Measurements from ENCODE around the gene SORCS3.
A peak's percentile ranks its signal among the peaks of the same experiment; 100 is the strongest.

The SORCS3 gene

DNA sequence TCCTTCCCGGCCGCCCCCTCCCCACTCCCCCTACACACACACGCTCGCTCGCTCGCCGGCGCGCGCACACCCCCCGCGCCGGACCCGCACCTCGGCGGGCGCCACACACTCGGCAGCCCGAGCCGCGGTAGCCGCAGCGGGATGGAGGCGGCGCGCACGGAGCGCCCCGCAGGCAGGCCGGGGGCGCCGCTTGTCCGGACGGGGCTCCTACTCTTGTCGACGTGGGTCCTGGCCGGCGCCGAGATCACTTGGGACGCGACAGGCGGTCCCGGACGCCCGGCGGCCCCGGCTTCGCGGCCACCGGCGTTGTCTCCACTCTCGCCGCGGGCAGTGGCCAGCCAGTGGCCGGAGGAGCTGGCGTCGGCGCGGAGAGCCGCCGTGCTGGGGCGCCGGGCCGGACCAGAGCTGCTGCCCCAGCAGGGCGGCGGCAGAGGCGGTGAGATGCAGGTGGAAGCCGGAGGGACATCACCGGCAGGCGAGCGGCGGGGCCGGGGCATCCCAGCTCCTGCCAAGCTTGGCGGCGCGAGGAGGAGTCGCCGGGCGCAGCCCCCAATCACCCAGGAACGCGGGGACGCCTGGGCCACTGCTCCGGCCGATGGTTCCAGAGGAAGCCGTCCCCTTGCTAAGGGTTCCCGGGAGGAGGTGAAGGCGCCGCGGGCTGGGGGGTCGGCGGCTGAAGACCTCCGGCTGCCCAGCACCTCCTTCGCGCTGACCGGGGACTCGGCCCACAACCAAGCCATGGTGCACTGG is at the start of gene SORCS3:
Gene SORCS3 (plus strand): TSS at position 104 of the 750 bp plus-strand sequence.
- no peak for DNase-seq (ENCODE audit: low spot score)

DNA sequence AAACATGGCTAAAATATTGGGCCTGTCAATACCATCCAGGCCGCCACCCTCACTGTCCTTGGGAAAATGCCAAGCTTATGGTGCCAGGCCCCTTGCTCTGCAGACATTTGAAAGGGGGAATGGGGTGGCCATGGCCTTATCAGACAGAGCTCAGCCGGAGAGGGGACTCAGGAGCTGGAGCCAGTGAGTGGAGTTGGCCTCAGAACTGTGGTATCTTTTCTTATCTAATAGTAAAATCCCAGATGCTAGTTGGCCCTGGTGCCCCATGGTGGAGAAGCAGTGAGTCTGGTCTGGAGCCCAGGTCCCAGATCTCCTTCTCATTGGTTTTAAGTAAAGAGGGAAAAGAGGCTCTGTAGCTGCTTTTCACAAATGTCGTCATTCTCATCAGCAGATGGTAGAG is 49.6 kb upstream of the SORCS3 start:
- DNase-seq (ENCODE audit: low spot score), result no peak

DNA sequence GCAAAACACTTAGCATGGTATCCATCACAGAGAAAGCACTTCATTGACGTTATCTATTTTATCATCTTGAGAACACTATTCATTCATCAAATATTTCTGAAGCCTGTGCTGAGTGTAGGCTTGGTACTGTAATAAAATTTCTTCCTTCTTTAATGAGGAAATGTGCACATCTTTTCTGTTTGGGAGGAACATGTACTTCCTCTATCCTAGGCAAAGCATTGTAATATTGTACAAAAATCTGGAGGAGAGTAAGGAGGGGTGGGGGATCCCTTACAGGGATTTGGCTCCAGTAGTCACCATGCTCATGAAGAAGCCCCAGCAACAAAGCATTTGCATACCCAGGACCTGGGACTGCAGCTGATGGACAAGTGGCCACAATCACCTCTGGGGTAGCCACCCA is 39.9 kb upstream of the SORCS3 start:
- no peak for DNase-seq (ENCODE audit: low spot score)

DNA sequence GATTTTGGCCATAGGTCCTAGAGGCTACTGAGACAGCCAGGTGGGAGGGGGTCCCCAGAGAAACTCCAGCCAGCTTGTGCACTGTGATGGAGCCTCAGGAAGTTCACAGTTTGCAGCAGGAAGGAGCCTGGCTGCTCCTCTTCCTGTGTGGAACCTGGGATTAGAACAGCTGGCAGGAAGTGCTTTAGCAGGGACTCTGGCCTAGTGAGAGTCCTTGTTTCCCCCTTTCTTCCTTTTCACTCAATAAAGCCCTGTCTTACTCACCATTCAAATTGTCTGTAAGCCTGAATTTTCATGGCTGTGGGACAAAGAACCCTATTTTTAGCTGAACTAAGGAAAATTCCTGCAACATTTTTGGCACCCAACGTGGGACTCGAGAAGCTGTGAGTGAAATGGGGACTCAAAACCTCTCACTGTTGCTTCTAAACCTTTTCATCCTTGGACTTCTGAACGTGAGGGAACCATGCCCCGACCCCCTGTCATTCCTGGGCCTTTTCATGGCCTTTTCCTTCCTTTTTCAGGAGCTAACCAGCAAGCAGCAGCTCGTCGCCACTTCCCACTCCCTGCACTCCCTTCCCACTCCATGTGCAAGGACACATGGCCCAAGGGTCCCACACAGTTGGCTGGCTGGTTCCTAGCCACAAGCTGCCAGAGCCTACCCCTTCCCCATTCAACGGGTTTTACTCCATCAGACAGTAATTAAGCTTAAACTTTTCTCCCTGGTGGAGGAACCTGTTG is 32.8 kb upstream of the SORCS3 start:
- no peak for DNase-seq (ENCODE audit: low spot score)

DNA sequence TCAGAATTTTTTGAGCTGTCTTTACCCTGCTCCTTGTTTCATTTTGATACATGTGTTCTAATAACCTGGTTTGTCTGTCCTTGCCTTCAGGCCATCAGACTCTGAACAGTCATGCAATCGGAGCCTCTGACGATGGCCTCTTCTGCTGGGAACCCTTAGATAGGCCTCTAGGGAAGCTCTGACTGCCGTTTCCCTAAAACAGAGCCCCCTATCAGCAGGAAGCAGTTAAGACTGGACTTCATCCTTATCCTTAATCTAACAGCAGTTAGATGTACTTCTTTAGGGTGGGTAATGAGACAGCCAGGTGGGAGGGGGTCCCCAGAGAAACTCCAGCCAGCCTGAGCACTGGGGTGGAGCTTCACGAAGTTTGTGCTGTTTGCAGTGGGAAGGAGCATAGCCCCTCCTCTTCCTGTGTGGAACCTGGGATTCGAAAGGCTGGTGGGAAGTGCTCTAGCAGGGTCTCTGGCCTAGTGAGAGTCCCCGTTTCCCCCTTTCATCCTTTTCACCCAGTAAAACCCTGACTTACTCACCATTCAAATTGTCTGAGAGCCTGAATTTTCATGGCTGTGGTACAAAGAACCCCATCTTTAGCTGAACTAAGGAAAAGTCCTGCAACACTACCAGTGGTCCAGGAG is 28.4 kb upstream of the SORCS3 start:
- no peak for DNase-seq (ENCODE audit: low spot score)

DNA sequence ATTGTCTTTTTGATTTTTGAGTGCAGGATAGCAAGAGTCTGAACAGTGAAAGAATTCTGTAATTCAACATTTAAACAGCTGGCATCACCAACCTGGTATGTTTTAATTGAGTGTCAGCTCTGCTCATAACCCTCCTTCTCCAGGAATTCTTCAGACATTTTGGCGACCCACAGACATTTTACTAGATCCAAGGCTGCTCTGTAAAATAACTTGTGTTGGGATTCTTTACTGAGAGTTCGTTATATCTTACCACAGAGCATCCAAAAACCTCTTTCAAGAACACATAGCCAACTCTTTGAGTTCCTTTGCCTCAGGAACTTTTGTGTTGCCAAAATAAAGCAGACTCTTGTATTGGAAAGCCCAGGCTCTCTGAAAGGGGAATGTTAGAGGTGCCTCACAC is 27.7 kb upstream of the SORCS3 start:
- DNase-seq (ENCODE audit: low spot score), result no peak

DNA sequence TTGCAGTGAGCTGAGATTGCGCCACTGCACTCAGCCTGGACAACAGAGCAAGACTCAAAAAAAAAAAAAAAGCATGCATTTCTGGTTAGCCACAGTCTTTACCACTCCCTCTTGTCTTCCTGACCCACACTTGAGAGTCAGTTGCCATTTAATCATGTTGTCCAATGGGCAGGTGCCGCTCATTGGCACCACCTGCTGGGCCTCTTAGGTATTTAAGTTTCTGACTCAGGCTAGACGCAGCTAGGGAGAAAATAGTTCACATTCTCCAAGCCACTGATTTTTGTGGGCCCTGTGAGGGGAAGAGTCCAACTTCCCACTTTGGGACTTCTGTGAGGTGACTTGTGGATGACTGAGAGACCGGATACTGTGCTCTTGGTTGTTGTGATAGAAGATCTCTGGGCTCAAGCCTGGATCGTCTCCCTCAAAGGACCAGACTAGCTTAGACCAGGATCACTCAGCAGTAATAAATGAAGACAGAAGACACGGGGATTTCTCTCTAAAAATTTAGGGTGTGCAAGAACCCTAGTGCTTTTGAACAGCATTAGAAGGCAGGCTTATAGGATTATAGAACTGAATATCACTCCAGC is 26.8 kb upstream of the SORCS3 start:
- DNase-seq (ENCODE audit: low spot score), result no peak

DNA sequence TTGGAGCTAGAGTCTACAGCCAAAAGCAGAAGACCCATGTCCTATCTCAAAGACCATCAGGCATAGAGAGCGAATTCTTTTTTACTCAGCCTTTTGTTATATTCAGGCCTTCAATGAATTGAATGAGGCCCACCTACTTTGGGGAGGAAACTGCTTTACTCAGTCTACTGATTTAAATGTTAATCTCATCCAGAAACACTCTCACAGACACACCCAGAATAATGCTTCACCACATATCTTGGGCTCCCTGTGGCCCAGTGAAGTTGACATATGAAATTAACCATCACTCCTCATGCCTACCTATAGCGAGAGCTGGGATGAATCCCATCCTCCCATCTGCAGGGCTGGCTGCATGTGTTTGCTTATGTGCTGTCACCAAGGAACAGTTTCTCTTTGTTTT is 26.0 kb upstream of the SORCS3 start:
- DNase-seq (ENCODE audit: low spot score), result no peak

DNA sequence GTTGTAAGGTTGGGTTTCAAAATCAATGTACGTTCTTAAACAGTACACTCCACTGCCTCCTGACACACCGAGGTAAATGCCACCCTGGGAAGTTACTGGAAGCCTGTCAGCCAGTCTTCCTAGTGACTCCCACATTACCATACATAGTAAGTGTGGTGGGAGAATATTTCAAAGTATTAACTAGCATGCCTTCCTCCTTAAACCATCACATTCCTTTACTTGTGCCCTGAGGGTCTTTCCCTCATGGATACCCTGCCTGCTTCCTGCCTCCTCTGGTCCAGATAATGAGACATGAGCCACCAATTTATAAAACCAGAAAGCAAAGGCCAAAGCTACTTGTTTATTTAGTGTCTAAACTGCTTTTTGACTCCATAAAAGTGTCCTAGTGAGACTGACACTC is 23.3 kb upstream of the SORCS3 start:
- no peak for DNase-seq (ENCODE audit: low spot score)

DNA sequence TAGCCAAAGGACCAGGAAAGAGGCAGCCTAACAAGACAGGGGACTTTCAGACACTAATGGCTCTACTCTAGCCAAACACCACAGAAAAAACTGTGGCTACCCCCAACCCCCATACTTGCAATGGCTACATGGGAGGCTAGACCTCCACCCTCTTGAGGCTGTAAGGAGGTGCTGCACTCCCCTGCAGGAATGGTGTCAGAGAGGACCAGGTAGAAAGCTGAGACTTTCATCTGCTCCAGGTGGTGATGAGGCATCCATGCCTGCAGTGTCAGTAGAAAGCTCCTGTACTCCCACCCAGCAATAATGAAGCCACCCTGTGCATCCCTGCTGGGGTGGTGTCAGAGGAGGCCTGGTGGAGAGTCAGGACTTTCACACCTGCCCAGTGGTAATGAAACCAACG is 18.9 kb upstream of the SORCS3 start:
- DNase-seq (ENCODE audit: low spot score), result no peak

DNA sequence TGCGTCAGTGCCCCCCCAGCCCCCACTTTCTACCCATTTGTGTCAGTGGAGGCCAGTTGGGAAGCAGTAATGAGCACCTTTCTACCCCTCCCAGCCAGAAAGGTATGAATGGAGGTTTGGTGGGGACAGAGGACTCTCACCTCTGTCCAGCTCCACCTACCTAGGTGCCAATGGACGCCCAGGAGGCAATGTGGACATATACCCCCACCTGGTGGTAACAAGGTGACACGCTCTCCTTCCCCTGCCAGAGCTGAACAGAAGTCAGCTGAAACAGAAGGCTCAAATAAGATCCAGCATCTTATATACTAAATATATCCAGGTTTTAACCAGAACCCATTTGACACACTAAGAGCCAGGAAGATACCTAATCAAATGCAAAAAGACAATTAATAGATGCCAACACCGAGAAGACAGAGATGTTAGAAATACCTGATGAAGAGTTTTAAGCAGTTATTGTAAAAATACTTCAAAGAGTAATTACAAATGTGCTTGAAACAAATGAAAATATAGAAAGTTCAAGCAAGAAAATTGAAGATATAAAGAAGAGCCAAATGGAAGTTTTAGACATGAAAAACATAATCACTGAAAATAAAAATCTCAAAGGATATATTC is 18.4 kb upstream of the SORCS3 start:
- no peak for DNase-seq (ENCODE audit: low spot score)

DNA sequence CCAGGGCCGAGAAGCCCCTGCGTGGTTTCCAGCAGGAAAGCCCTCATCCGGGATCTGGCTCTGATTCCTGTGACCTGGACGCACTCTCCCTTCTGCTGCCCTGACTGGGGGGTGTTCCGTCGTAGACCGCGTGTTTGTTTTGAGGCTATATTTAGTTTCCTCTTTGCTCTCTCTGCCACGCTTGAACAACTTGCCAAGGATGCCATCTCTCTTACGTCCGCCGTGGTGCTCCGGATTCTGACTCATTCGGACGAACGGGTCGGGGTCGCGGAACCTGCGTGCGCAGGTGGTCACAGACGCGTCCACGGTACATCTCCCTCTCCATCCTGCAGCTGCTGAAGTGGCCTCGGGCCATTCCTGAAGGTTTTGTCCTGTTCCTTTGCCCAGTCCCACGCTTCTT is 10.4 kb upstream of the SORCS3 start:
- no peak for DNase-seq (ENCODE audit: low spot score)

DNA sequence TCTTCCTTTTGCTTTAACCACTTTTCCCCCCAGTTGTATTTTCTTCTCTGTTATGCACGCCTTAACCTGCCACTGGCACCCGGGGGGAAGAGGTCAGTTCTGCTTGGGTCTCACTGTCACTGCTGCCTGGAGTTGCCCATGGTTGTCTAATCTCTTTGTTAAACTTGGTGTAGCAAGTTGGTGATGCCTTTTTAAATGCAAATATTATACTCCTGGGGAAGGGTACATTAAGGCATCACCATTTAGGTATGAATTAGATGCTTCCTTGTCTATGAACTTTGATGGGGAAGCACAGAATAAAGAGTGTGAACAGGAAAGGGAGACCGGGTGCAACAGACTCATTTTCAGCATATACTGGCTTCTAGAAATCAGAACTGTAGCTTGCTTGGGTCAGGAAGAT is 9.1 kb upstream of the SORCS3 start:
- DNase-seq (ENCODE audit: low spot score), result no peak

DNA sequence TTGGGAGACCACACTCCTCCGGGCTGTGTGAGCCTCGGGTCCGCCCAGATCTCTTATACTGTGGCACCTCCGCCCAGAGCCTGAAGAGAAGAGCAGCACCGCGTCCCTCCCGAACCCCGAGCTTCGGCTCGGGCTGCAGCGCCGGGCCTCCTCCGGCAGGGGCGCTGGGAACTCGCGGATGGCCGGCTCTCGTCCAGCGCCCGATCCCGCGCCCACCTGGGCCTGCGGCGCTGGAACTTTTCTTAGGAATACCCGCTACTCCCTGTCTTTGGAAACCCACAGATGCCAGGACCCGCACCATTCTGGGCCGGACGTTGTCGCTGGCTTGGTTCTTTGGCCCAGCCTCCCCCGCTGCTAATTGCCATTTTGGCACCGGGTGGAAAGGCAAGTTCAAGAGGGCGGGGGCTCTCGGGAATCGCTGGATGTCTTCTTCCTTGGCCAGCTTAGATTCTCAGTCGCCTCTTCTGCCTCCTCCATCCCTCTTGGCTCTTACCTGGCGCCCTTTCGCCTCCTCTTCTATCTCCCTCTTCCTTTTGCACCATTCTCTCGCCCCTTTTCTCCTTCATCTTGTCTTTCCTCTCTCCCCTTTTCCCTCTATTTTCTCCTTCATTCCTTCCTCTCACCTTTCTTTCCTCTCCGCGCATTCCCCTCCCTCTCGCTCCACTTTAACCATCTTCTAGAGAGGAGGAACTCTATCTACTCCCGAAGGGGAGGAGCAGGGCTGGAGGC is 2.1 kb upstream of the SORCS3 start:
- no peak for DNase-seq (ENCODE audit: low spot score)

DNA sequence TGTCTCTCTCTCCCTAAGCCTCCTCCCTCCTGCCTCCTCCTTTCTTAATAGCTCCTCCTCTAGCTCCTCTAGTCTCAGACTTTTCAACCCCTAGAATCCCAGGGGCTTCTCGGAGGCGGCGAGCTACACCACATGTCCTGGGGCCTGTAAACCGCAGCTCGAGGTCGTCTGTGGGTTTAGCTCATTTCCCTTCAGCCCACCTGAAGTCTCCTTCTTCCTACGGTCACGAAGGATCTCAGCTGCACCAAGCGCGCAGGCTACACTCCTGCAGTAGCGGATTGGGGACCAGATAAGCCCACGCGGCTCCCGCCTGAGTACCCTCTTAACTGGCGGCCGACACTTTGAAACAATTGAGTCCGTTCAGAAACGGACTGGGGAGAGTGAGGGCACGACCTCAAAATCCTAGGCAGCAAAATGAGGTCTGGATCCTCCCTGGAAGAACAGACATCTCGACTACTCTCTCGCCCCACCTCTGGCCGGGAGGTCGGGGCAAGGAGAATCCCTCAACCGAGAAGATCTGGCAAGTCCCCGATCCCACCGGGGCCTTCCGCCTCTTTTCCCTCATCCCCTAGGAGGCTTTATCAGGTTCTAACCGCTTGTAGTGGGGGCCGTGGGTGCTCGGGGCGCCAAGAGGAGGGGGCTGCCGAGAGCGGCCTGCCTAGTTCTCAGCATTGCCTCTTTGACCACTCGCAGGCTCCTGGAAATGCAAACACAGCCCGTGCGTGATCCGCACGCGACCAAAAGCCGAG is 1.3 kb upstream of the SORCS3 start:
- DNase-seq (ENCODE audit: low spot score), result peak; percentile 70

DNA sequence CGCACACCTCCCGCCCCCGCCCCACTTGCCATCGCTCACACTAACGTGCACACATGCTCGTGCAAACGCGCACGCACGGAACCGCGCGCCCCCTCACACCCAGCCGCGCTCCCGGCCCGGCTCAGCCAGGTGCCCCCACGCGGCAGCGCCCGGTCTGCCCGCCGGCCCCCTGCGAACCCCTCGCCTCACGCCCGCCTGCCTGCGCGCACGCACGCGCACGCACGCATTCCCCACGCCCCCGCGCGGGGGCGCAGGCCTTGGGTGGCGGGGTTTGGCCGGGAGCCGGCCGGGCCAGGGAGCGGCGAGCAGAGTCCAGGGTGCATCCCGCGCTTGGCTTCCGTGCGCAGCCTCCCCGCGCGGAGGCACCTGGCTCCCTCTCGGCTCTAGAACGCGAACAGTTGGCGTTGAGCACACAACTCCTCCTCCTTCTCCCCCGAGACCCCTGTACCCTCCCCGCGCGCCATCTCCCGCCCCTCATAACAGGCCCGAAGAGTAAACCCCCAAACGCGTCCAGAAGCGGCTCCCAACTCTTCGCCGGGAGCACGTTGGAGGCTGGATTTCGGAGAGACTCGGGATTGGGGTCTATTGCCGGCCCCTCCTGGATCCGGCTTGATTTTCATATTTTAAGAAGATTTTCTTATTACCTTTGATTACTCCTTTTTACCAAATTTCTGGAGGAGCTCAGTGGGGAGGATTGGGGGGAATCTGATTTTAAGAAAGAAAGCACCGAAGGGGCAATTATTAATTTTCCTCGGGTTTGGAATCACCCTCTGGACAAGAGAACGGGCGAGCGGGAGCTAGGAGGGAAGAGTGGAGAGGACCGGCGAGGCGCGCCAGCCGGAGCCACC is 527 bp upstream of the SORCS3 start:
- peak; percentile 29 for DNase-seq (ENCODE audit: low spot score)

DNA sequence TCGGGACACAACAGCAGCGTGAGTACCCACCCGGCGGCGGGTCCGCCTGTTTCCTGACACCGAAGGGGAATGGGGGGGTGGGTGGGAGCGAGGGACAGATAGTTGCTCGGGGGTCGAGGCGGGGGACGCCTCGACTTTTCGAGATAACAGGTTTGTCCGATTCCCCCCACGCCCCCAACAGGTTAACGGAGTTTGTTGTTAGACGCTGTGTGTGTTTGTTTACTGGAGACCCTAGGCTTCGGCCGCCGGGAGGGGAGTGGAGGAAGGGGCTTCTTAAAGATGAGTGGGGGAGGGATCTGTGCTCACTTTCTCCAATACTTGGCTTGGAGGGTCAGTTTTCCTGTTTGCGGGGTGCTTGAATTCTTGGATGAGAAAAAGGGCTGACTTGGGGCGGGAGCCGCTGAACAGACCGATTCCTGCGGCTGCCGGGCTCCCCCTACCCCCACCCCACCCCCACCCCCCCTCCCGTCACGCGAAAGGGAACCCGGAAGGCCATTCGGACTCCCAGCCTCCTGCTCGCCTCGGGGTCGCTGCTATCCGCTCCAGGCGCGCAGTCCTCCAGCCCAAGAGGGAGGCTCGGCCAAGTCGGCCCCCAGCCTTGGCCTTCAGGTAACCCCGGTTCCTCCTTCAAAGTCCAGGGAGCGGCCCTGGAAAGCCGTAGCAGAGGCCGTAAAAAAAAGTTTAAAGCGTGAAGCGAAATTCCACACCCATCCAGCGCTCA is 1.0 kb downstream of the SORCS3 start:
- DNase-seq (ENCODE audit: low spot score), result no peak

DNA sequence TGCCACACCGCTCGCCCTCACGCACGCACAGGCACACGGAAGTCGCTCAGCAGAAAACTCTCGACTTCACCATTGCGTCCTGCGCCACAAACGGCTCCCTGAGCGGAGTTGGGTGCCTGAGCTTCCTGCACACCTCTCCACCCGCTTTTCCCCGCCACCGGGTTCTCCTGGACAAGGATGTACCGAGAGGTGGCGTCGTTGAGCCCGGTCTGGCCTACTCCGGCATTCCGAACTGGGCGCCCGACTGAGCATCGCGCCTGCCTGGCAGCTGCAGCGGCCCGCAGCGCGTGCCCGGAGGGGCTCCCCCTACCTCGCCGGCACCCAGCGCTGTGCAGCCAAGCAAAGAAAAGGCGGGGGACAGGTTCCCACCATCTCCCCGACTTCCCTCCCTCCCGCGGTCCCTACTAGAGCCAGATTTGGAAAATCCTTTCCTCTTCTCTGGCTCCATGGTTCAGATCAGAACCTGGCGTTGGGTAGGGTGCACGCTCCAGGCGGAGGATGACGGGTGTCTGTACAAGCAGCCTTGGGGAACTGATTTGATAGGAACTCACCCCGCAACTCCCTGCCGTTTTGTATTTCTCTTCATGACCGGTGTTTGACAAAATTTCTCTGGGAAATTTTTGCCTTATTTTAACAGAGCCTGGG is 1.7 kb downstream of the SORCS3 start:
- peak; percentile 82 for DNase-seq (ENCODE audit: low spot score)

DNA sequence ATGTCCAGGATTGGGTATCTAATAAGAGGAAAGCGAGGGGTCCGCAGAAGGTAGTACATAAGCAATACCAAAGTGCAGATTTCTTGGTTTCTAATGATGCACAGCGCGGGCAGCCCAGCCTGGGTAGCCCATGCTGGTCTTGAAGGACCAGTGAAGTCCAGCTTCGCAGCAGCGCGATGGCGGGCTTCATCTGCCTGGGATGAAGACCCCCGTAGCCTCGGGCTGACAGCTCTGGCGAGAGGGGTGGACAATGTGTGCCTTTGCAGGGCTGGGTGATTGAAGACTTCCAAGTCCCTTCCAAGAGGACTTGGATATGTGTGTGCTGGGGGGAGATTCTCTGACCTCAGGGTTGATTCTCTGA is 2.2 kb downstream of the SORCS3 start:
- DNase-seq (ENCODE audit: low spot score), result no peak
